ENCODE results near the gene KIR3DL1.
"Not testable (repeated sequence)": the region's sequence is repeated elsewhere in the genome, so short reads cannot be mapped to it uniquely, and the experiment has no call there.

Gene KIR3DL1

GRCh38 chr19:54788154-54788553, 28.1 kb upstream of the KIR3DL1 start:
- not testable (repeated sequence) for H3K27me3 ChIP-seq (ENCODE audit: low read depth, low read length); H3K36me3 ChIP-seq (ENCODE audit: control insufficient read depth in 1 of 2, insufficient read depth in 2 of 2, low read length in 2 of 2); H3K4me3 ChIP-seq (ENCODE audit: low read depth in 1 of 2, low read length in 2 of 2); H3K9me3 ChIP-seq (ENCODE audit: control insufficient read depth in 1 of 2, low read length in 2 of 2); H3K4me1 ChIP-seq (ENCODE audit: control insufficient read depth in 1 of 2, insufficient read depth in 2 of 2, low read length in 2 of 2); H3K27ac ChIP-seq (ENCODE audit: low read length)

GRCh38 chr19:54790711-54791110, 25.6 kb upstream of the KIR3DL1 start:
- Histone ChIP-seq H3K9me3 (ENCODE audit: control insufficient read depth in 1 of 2, low read length in 2 of 2) (no peaks in the 10 kb centered on the region), H3K27ac (ENCODE audit: low read length) (no peak overlapping the region), H3K27me3 (ENCODE audit: low read depth, low read length) (no peaks in the 10 kb centered on the region), H3K4me3 (ENCODE audit: low read depth in 1 of 2, low read length in 2 of 2) (no peak overlapping the region), H3K4me1 (ENCODE audit: control insufficient read depth in 1 of 2, insufficient read depth in 2 of 2, low read length in 2 of 2) (no peaks in the 10 kb centered on the region), H3K36me3 (ENCODE audit: control insufficient read depth in 1 of 2, insufficient read depth in 2 of 2, low read length in 2 of 2) (no peaks in the 10 kb centered on the region)

GRCh38 chr19:54791476-54791875, 24.8 kb upstream of the KIR3DL1 start:
- Histone ChIP-seq H3K27ac (ENCODE audit: low read length) (no peak overlapping the region), H3K36me3 (ENCODE audit: control insufficient read depth in 1 of 2, insufficient read depth in 2 of 2, low read length in 2 of 2) (no peaks in the 10 kb centered on the region), H3K27me3 (ENCODE audit: low read depth, low read length) (no peaks in the 10 kb centered on the region), H3K4me1 (ENCODE audit: control insufficient read depth in 1 of 2, insufficient read depth in 2 of 2, low read length in 2 of 2) (no peaks in the 10 kb centered on the region), H3K9me3 (ENCODE audit: control insufficient read depth in 1 of 2, low read length in 2 of 2) (no peaks in the 10 kb centered on the region), H3K4me3 (ENCODE audit: low read depth in 1 of 2, low read length in 2 of 2) (no peak overlapping the region)

DNA sequence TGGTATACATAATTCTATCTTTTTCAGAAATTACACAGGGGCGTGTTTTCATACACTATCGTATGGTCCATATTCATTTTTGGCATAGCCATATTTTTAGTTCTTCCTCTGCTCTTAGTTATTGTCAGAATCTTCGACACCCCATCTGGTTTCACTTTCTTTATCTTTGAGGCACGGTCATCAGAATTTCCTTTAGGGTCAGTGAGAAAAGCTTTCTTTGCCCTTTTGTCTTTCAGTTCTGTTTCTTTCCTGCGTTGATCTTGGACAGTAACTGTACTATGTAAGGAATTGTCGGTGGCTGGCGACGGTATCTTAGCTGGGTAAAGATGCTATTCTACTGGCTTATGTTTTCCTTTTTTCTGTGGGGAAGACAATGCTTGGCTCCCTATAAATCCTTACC, 23.5 kb upstream of the KIR3DL1 start:
- Histone ChIP-seq H3K27me3 (ENCODE audit: low read depth, low read length) (no peaks in the 10 kb centered on the region), H3K27ac (ENCODE audit: low read length) (no peak overlapping the region), H3K4me1 (ENCODE audit: control insufficient read depth in 1 of 2, insufficient read depth in 2 of 2, low read length in 2 of 2) (no peaks in the 10 kb centered on the region), H3K9me3 (ENCODE audit: control insufficient read depth in 1 of 2, low read length in 2 of 2) (no peaks in the 10 kb centered on the region), H3K4me3 (ENCODE audit: low read depth in 1 of 2, low read length in 2 of 2) (peak overlapping the region in 1 of 2 donors; percentile 45), H3K36me3 (ENCODE audit: control insufficient read depth in 1 of 2, insufficient read depth in 2 of 2, low read length in 2 of 2) (no peaks in the 10 kb centered on the region)

DNA sequence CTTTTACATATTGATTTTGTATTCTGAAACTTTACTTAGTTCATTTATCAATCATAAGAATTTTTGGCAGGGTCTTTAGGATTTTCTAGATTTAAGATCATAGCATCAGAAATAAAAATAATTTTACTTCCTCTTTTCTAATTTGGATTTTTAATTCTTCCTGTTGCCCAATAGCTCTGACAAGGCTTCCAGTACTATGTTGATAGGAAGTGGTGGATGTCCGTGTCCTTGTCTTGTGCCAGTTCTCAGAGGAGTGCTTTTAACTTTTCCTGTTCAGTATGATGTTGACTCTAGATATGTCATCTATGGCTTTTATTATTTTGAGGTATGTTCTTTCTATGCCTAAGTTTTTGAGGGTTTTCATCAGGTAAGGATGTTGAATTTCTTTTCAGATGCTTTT, 20.5 kb upstream of the KIR3DL1 start:
- Histone ChIP-seq H3K27me3 (ENCODE audit: low read depth, low read length) (no peaks in the 10 kb centered on the region), H3K9me3 (ENCODE audit: control insufficient read depth in 1 of 2, low read length in 2 of 2) (no peaks in the 10 kb centered on the region), H3K27ac (ENCODE audit: low read length) (no peak overlapping the region), H3K36me3 (ENCODE audit: control insufficient read depth in 1 of 2, insufficient read depth in 2 of 2, low read length in 2 of 2) (no peaks in the 10 kb centered on the region), H3K4me3 (ENCODE audit: low read depth in 1 of 2, low read length in 2 of 2) (no peak overlapping the region), H3K4me1 (ENCODE audit: control insufficient read depth in 1 of 2, insufficient read depth in 2 of 2, low read length in 2 of 2) (no peaks in the 10 kb centered on the region)

GRCh38 chr19:54803410-54803809, 12.9 kb upstream of the KIR3DL1 start, which contains the start of gene KIR2DL4:
KIR2DL4 (plus strand) TSS chr19:54803610; CDS start chr19:54803652, 42 bp downstream.
- Histone ChIP-seq H3K27ac (ENCODE audit: low read length) (no peak within 1 kb of the TSS), H3K36me3 (ENCODE audit: control insufficient read depth in 1 of 2, insufficient read depth in 2 of 2, low read length in 2 of 2) (no peaks in the 10 kb centered on the region), H3K27me3 (ENCODE audit: low read depth, low read length) (no peaks in the 10 kb centered on the region), H3K4me3 (ENCODE audit: low read depth in 1 of 2, low read length in 2 of 2) (no peak within 1 kb of the TSS), H3K9me3 (ENCODE audit: control insufficient read depth in 1 of 2, low read length in 2 of 2) (no peaks in the 10 kb centered on the region), H3K4me1 (ENCODE audit: control insufficient read depth in 1 of 2, insufficient read depth in 2 of 2, low read length in 2 of 2) (no peaks in the 10 kb centered on the region)

GRCh38 chr19:54804101-54804500, 12.2 kb upstream of the KIR3DL1 start:
- no peak overlapping the region for H3K27ac ChIP-seq (ENCODE audit: low read length)
- H3K27me3 ChIP-seq (ENCODE audit: low read depth, low read length), result no peaks in the 10 kb centered on the region
- H3K4me3 ChIP-seq (ENCODE audit: low read depth in 1 of 2, low read length in 2 of 2), result no peak overlapping the region
- no peaks in the 10 kb centered on the region for H3K4me1 ChIP-seq (ENCODE audit: control insufficient read depth in 1 of 2, insufficient read depth in 2 of 2, low read length in 2 of 2)
- no peaks in the 10 kb centered on the region for H3K9me3 ChIP-seq (ENCODE audit: control insufficient read depth in 1 of 2, low read length in 2 of 2)
- no peaks in the 10 kb centered on the region for H3K36me3 ChIP-seq (ENCODE audit: control insufficient read depth in 1 of 2, insufficient read depth in 2 of 2, low read length in 2 of 2)

GRCh38 chr19:54804571-54804970, 11.7 kb upstream of the KIR3DL1 start:
- H3K9me3 ChIP-seq (ENCODE audit: control insufficient read depth in 1 of 2, low read length in 2 of 2), result no peaks in the 10 kb centered on the region

DNA sequence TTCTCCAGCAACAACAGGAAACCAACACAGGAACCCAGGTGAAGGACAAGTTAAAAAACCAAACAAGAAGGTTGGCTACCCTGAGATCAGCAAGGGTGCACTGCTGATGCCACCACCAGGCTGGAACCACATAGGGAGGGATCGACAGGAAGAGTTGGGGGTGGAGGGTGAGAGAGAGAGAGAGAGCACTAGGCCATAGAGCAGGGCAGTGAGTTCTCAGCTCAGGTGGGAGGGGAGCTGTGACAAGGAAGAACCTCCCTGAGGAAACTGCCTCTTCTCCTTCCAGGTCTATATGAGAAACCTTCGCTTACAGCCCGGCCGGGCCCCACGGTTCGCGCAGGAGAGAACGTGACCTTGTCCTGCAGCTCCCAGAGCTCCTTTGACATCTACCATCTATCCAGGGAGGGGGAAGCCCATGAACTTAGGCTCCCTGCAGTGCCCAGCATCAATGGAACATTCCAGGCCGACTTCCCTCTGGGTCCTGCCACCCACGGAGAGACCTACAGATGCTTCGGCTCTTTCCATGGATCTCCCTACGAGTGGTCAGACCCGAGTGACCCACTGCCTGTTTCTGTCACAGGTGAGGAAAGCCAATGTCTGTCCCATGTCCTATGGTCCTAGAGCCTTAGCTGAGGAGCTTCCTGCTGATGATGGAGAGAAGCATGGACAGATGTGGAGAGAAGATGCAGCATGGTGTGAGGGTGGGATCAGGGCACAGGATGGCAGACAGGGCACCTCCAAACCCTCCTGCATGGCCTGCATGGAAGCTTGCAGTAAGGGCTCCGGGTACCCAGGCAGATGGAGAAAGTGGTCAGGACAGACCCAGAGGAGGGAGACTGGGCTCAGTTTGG, 10.4 kb upstream of the KIR3DL1 start:
- Histone ChIP-seq H3K4me3 (ENCODE audit: low read depth in 1 of 2, low read length in 2 of 2) (no peak overlapping the region), H3K27me3 (ENCODE audit: low read depth, low read length) (no peaks in the 10 kb centered on the region), H3K36me3 (ENCODE audit: control insufficient read depth in 1 of 2, insufficient read depth in 2 of 2, low read length in 2 of 2) (no peaks in the 10 kb centered on the region), H3K27ac (ENCODE audit: low read length) (no peak overlapping the region), H3K9me3 (ENCODE audit: control insufficient read depth in 1 of 2, low read length in 2 of 2) (no peaks in the 10 kb centered on the region), H3K4me1 (ENCODE audit: control insufficient read depth in 1 of 2, insufficient read depth in 2 of 2, low read length in 2 of 2) (no peaks in the 10 kb centered on the region)

More at GRCh38 chr19:54804571-54804970, 11.7 kb upstream of the KIR3DL1 start:
- H3K27me3 ChIP-seq (ENCODE audit: low read depth, low read length), result no peaks in the 10 kb centered on the region
- H3K27ac ChIP-seq (ENCODE audit: low read length), result no peak overlapping the region
- H3K36me3 ChIP-seq (ENCODE audit: control insufficient read depth in 1 of 2, insufficient read depth in 2 of 2, low read length in 2 of 2), result no peaks in the 10 kb centered on the region
- H3K4me3 ChIP-seq (ENCODE audit: low read depth in 1 of 2, low read length in 2 of 2), result no peak overlapping the region
- no peaks in the 10 kb centered on the region for H3K4me1 ChIP-seq (ENCODE audit: control insufficient read depth in 1 of 2, insufficient read depth in 2 of 2, low read length in 2 of 2)

DNA sequence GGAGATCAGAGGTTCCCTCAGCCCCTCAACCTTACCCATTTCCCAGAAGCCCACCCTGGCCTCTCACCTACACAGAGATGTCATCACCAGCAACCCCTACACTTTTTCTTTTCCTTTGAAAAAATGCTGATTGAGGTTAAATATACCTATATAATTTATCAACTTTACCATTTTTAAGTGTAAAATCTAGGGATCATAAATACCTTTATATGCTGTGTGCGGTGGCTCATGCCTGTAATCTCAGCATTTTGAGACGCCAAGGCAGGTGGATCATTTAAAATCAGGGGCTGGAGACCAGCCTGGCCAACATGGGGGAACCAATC, 9.8 kb upstream of the KIR3DL1 start:
- no peaks in the 10 kb centered on the region for H3K27me3 ChIP-seq (ENCODE audit: low read depth, low read length)
- no peaks in the 10 kb centered on the region for H3K36me3 ChIP-seq (ENCODE audit: control insufficient read depth in 1 of 2, insufficient read depth in 2 of 2, low read length in 2 of 2)

DNA sequence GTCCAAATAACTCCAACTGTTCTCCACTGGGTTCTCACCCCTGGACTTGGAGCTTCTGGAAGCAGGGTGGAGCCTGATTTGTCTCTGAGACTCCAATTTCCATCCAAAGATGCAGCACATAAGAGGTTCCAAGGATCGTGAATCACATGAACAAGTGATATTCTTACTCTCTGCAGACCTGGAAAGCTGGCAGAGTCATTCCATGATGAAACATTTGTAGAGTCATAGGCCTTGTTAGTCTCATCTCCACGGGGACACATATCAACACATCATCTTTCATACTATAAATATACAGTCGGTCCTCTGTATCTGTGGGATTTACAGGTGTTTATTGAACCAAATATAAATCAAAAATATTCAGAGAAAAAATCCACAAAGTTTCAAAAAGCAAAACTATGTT, 1.7 kb upstream of the KIR3DL1 start:
- not testable (repeated sequence) for H3K4me1 ChIP-seq (ENCODE audit: control insufficient read depth in 1 of 2, insufficient read depth in 2 of 2, low read length in 2 of 2); H3K9me3 ChIP-seq (ENCODE audit: control insufficient read depth in 1 of 2, low read length in 2 of 2); H3K36me3 ChIP-seq (ENCODE audit: control insufficient read depth in 1 of 2, insufficient read depth in 2 of 2, low read length in 2 of 2); H3K4me3 ChIP-seq (ENCODE audit: low read depth in 1 of 2, low read length in 2 of 2); H3K27ac ChIP-seq (ENCODE audit: low read length); H3K27me3 ChIP-seq (ENCODE audit: low read depth, low read length)

More for the DNA sequence above, 9.8 kb upstream of the KIR3DL1 start:
- Histone ChIP-seq H3K4me1 (ENCODE audit: control insufficient read depth in 1 of 2, insufficient read depth in 2 of 2, low read length in 2 of 2) (no peaks in the 10 kb centered on the region), H3K4me3 (ENCODE audit: low read depth in 1 of 2, low read length in 2 of 2) (no peak overlapping the region), H3K27ac (ENCODE audit: low read length) (no peak overlapping the region), H3K9me3 (ENCODE audit: control insufficient read depth in 1 of 2, low read length in 2 of 2) (peaks cover 0 to under 1% of the 10 kb centered on the region in 2 donors)
